ENCODE results near the gene DNAJC6.

Gene DNAJC6

DNA sequence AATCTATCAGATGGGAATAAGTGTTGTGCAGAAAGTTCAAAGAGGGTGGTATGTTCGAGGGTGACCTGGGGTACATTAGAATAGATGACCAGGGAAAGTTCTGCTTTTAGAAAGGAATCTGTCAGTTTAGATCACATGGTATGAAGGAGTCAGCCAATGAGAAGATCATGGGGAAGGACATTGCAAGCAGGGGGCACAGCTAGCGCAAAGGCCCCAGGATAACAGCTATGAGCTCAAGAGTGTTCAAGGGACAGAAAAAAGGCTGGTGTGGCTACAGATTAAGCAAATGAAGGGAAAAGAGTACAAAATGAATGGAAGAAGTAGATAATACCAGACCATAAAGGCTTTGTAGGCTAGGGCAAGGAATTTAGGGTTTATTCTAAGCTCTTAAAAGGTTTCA lies 119.7 kb downstream of the DNAJC6 start:
- no peak overlapping the region for H3K9ac ChIP-seq (ENCODE audit: low read length)
- no peak overlapping the region for H3K4me3 ChIP-seq (ENCODE audit: low read length)
- no peaks in the 10 kb centered on the region for H3K4me1 ChIP-seq (ENCODE audit: control insufficient read depth, insufficient read depth, low read length)
- no peaks in the 10 kb centered on the region for H3K9me3 ChIP-seq (ENCODE audit: control insufficient read depth, low read length)
- no peaks in the 10 kb centered on the region for H3K27me3 ChIP-seq (ENCODE audit: control insufficient read depth, insufficient read depth, low read length)
- peaks cover 13% of the 10 kb centered on the region for H3K36me3 ChIP-seq (ENCODE audit: control insufficient read depth, insufficient read depth, low read length)

DNA sequence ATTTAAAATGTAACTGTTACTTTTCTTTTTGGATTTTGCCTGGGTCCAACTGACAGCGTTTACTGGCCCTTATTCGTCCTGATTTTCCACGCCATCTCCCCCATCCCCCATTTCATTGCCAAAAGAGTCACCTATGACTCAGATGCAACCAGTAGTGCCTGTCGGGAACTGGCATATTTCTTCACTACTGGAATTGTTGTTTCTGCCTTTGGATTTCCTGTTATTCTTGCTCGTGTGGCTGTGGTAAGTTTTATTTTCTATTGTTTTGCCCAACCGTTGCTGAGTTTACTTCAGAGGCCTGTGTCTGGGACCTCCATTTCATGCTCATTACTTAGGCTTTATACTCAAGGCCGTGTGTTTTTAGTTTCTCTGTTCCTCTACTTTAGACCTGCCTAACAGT lies 120.5 kb downstream of the DNAJC6 start:
- no peak overlapping the region for H3K4me3 ChIP-seq (ENCODE audit: low read length)
- no peaks in the 10 kb centered on the region for H3K27me3 ChIP-seq (ENCODE audit: control insufficient read depth, insufficient read depth, low read length)
- H3K36me3 ChIP-seq (ENCODE audit: control insufficient read depth, insufficient read depth, low read length) = peaks cover 13% of the 10 kb centered on the region
- no peak overlapping the region for H3K9ac ChIP-seq (ENCODE audit: low read length)
- H3K9me3 ChIP-seq (ENCODE audit: control insufficient read depth, low read length) = no peaks in the 10 kb centered on the region
- H3K4me1 ChIP-seq (ENCODE audit: control insufficient read depth, insufficient read depth, low read length) = no peaks in the 10 kb centered on the region

DNA sequence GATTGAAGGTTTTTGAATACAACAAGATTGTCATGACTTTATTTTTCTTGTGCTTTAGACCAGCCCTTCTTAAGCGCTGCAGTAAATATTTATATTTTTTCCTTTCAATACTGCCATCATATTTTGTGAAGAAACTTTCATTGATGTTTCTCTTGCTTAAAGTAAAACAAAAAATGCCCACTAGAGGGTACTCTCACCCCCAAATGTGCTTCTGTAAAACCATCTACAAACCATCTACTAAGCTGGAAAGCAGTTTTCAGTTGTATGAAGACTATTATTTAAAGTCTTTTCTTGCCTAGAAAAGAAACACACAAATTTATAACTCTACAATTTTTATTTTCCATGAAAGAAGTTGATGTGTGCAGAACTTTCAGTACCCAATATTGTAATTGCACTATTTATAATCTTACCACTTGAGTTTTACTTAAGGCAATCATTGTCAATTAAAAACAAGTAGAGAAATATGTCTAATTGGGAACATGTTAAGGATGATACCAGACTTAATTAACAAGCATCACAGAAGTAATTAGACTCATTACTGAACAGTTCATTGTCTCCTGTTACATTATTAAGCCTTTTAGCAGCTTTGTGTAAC lies 121.9 kb downstream of the DNAJC6 start:
- peaks cover 4% of the 10 kb centered on the region for H3K36me3 ChIP-seq (ENCODE audit: control insufficient read depth, insufficient read depth, low read length)
- H3K9ac ChIP-seq (ENCODE audit: low read length) = no peak overlapping the region
- H3K4me3 ChIP-seq (ENCODE audit: low read length) = no peak overlapping the region
- no peaks in the 10 kb centered on the region for H3K27me3 ChIP-seq (ENCODE audit: control insufficient read depth, insufficient read depth, low read length)
- no peaks in the 10 kb centered on the region for H3K4me1 ChIP-seq (ENCODE audit: control insufficient read depth, insufficient read depth, low read length)
- no peaks in the 10 kb centered on the region for H3K9me3 ChIP-seq (ENCODE audit: control insufficient read depth, low read length)

DNA sequence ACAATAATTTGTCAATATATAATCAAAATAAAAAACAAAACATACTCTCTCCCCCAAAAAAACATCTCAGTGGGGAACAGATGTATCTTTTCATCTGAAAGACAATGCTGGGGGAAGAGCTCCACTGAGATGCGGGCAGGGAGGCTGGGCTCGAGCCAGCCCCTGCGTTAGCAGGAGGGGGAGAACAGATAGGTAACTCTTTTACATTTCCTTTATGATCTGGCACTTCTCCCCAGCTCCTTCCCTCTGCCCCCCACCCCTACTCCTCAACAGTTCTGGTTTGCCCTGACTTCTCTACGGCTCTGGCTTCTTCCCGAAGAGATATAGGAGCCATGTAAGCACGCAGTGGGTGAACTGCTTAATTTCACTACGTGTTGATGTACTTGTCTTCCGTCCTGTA lies 123.6 kb downstream of the DNAJC6 start:
- H3K4me1 ChIP-seq (ENCODE audit: control insufficient read depth, insufficient read depth, low read length) = no peaks in the 10 kb centered on the region
- H3K9me3 ChIP-seq (ENCODE audit: control insufficient read depth, low read length) = no peaks in the 10 kb centered on the region
- H3K36me3 ChIP-seq (ENCODE audit: control insufficient read depth, insufficient read depth, low read length) = peaks cover 4% of the 10 kb centered on the region
- no peak overlapping the region for H3K4me3 ChIP-seq (ENCODE audit: low read length)
- no peak overlapping the region for H3K9ac ChIP-seq (ENCODE audit: low read length)
- H3K27me3 ChIP-seq (ENCODE audit: control insufficient read depth, insufficient read depth, low read length) = no peaks in the 10 kb centered on the region

DNA sequence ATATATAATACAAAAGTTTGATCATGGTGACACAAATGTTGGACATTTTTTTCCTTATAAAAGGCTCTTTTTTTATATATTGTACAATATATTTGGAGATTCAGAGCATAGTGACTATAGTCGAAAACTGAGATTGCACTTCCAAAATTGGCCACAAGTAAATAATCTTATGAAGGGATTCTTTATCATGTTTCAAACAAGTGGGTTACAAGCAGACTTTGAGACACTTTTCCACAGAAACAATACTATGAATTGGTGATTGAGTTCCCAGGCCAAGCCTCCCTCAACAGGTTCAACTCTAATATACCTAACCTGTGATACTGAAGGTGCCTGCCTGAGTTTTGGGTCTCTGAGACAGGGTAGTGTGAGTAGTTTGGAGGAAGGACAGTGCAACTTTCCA lies 124.9 kb downstream of the DNAJC6 start:
- Histone ChIP-seq H3K4me3 (ENCODE audit: low read length) (no peak overlapping the region), H3K4me1 (ENCODE audit: control insufficient read depth, insufficient read depth, low read length) (no peaks in the 10 kb centered on the region), H3K9me3 (ENCODE audit: control insufficient read depth, low read length) (no peaks in the 10 kb centered on the region), H3K27me3 (ENCODE audit: control insufficient read depth, insufficient read depth, low read length) (no peaks in the 10 kb centered on the region), H3K9ac (ENCODE audit: low read length) (no peak overlapping the region), H3K36me3 (ENCODE audit: control insufficient read depth, insufficient read depth, low read length) (peaks cover 4% of the 10 kb centered on the region)

DNA sequence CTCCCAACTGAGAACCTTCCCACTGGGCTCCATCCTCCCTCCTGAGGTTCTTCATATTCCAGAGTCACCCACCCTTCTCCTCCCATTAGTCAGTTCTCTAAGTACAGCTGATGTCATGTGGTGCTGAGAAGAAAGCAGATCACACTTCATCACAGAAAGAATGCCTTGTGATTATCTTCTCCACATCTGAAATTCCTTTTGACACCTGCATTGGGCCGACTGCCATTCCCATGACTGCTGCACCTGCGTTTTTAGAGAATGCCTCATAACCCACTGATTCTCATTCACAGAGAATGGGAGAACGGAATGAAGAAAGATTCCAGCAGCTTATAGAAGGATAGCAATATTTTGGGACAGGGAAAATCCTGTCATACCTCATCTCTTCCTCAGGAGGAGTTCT lies 125.4 kb downstream of the DNAJC6 start:
- no peak overlapping the region for H3K9ac ChIP-seq (ENCODE audit: low read length)
- no peaks in the 10 kb centered on the region for H3K27me3 ChIP-seq (ENCODE audit: control insufficient read depth, insufficient read depth, low read length)
- no peaks in the 10 kb centered on the region for H3K4me1 ChIP-seq (ENCODE audit: control insufficient read depth, insufficient read depth, low read length)
- no peaks in the 10 kb centered on the region for H3K9me3 ChIP-seq (ENCODE audit: control insufficient read depth, low read length)
- H3K4me3 ChIP-seq (ENCODE audit: low read length) = no peak overlapping the region
- H3K36me3 ChIP-seq (ENCODE audit: control insufficient read depth, insufficient read depth, low read length) = peaks cover 4% of the 10 kb centered on the region

DNA sequence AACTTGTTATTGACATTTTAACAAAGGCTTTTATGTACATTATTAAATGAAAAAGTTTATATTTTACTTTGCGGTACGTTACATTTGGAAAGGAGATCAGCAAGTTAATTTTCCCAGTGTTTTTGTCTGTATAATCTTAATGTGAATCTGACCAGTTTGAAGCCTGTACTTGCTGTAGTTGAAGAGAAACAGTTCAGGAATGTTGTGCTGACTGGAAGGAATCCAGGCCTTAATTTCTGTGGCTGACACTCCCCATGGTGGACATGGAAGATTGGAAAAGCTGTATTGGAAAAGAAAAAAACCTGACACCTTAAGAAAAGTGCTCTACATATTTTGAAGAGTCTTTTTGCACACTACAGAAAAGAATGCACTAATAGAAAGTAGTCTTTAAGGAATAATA lies 126.6 kb downstream of the DNAJC6 start:
- H3K27me3 ChIP-seq (ENCODE audit: control insufficient read depth, insufficient read depth, low read length) = no peaks in the 10 kb centered on the region
- H3K4me1 ChIP-seq (ENCODE audit: control insufficient read depth, insufficient read depth, low read length) = no peaks in the 10 kb centered on the region
- no peak overlapping the region for H3K4me3 ChIP-seq (ENCODE audit: low read length)
- H3K9ac ChIP-seq (ENCODE audit: low read length) = no peak overlapping the region
- peaks cover 4% of the 10 kb centered on the region for H3K36me3 ChIP-seq (ENCODE audit: control insufficient read depth, insufficient read depth, low read length)
- no peaks in the 10 kb centered on the region for H3K9me3 ChIP-seq (ENCODE audit: control insufficient read depth, low read length)

DNA sequence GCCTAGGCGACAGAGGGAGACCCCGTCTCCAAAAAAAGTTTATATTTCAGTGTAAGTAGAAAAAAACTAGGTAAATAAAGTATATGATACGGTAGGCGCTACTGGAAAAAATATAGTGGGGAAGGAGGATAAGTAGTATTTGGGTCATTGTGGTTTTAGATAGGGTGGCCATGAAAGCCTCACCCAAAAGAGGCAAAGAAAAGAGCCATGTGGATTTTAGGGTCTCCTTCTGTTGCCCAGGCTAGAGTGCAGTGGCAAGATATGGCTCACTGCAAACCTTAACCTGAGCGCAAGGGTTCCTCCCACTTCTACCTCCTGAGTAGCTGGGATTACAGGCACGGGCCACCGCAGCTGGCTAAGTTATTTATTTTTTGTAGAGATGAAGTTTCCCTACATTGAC lies 128.3 kb downstream of the DNAJC6 start:
- Histone ChIP-seq H3K36me3 (ENCODE audit: control insufficient read depth, insufficient read depth, low read length) (peaks cover 4% of the 10 kb centered on the region), H3K4me3 (ENCODE audit: low read length) (no peak overlapping the region), H3K9me3 (ENCODE audit: control insufficient read depth, low read length) (no peaks in the 10 kb centered on the region), H3K27me3 (ENCODE audit: control insufficient read depth, insufficient read depth, low read length) (no peaks in the 10 kb centered on the region), H3K4me1 (ENCODE audit: control insufficient read depth, insufficient read depth, low read length) (no peaks in the 10 kb centered on the region), H3K9ac (ENCODE audit: low read length) (no peak overlapping the region)

DNA sequence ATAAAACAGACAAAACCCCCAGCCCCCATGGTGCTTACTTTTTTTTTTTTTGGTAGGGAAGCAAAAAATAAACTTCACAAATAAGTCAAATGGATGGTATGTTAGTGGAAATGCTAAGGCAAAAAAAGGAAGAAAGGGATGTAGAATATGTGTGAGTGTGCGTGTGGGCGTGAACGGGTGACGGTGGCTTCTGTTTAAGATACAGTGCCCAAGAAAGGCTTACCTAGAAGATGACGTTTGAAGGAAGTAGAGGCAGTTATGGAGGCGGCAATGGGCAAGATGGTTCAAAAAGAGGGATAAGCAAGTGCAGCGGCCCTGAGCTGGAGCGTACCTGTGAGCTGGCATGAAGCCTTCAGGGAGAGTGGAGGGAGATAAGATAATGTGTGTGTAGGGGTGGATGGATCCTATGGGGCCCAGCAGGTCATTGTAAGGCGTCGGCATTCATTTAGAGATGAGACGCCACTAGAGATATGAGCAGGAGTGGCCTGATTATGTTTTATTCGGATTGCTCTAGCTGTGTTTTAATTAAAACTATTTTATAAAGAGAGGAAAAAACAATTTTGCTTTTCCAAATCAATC lies 131.1 kb downstream of the DNAJC6 start:
- Histone ChIP-seq H3K9ac (ENCODE audit: low read length) (no peak overlapping the region), H3K4me1 (ENCODE audit: control insufficient read depth, insufficient read depth, low read length) (no peaks in the 10 kb centered on the region), H3K4me3 (ENCODE audit: low read length) (no peak overlapping the region), H3K9me3 (ENCODE audit: control insufficient read depth, low read length) (no peaks in the 10 kb centered on the region), H3K27me3 (ENCODE audit: control insufficient read depth, insufficient read depth, low read length) (no peaks in the 10 kb centered on the region), H3K36me3 (ENCODE audit: control insufficient read depth, insufficient read depth, low read length) (no peaks in the 10 kb centered on the region)

DNA sequence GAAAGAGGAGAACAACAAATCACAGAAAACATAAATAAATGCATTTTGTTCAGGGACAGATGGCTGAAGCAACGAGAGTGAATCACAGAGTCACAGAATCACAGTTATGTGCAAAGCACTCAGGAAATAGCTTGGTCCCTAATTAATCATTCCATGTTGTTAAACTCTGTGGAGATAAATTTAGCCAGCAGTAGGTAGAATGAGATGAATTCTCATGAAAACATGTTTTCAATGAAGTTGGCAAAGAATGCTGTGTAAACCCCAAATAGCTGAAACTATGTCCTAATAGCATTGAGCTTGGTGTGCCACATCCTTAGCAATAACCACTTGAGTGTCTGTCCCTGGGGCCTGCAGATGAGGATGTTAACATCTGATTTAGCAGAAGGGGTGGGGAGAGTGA lies 131.6 kb downstream of the DNAJC6 start:
- Histone ChIP-seq H3K9ac (ENCODE audit: low read length) (no peak overlapping the region), H3K4me1 (ENCODE audit: control insufficient read depth, insufficient read depth, low read length) (no peaks in the 10 kb centered on the region), H3K9me3 (ENCODE audit: control insufficient read depth, low read length) (no peaks in the 10 kb centered on the region), H3K4me3 (ENCODE audit: low read length) (no peak overlapping the region), H3K36me3 (ENCODE audit: control insufficient read depth, insufficient read depth, low read length) (no peaks in the 10 kb centered on the region), H3K27me3 (ENCODE audit: control insufficient read depth, insufficient read depth, low read length) (no peaks in the 10 kb centered on the region)

DNA sequence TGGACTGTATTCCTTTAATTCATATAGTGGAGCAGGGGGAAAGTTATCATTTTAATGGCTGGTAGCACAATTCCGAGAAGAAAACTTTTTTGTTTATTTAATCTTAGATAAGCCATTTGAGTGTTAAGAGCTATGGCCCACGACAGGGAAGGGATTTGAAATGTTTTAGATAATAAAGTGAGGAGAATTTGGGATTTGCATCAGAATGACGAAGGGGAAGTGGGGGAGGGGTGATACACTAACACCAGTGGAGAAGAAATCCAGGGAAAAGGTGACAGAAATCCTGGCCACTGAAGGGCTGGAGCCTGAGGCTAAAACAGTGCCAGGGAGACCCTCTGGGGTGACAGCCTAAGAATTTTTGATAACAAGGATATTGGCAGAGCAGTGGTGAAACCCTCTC lies 132.1 kb downstream of the DNAJC6 start:
- H3K9ac ChIP-seq (ENCODE audit: low read length) = no peak overlapping the region
- no peaks in the 10 kb centered on the region for H3K27me3 ChIP-seq (ENCODE audit: control insufficient read depth, insufficient read depth, low read length)
- H3K36me3 ChIP-seq (ENCODE audit: control insufficient read depth, insufficient read depth, low read length) = no peaks in the 10 kb centered on the region
- no peaks in the 10 kb centered on the region for H3K4me1 ChIP-seq (ENCODE audit: control insufficient read depth, insufficient read depth, low read length)
- H3K9me3 ChIP-seq (ENCODE audit: control insufficient read depth, low read length) = no peaks in the 10 kb centered on the region
- no peak overlapping the region for H3K4me3 ChIP-seq (ENCODE audit: low read length)

DNA sequence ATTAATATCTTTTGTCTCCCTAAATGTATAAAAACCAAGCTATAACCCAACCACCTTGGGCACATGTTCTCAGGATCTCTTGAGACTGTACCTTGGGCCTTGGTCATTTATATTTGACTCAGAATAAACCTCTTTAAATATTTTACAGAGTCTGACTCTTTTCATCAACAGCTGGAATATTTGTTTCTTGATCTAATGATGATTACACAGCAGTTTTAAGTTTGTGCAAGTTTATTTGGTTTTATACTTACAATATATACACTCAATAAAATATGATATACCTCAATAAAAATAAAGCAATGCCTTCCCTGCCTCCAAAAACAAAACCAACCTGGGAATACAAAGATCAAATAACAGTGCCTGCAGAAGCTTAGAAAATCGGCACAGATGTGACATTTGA lies 133.1 kb downstream of the DNAJC6 start:
- Histone ChIP-seq H3K9ac (ENCODE audit: low read length) (no peak overlapping the region), H3K4me3 (ENCODE audit: low read length) (no peak overlapping the region), H3K4me1 (ENCODE audit: control insufficient read depth, insufficient read depth, low read length) (no peaks in the 10 kb centered on the region), H3K9me3 (ENCODE audit: control insufficient read depth, low read length) (no peaks in the 10 kb centered on the region), H3K27me3 (ENCODE audit: control insufficient read depth, insufficient read depth, low read length) (no peaks in the 10 kb centered on the region), H3K36me3 (ENCODE audit: control insufficient read depth, insufficient read depth, low read length) (no peaks in the 10 kb centered on the region)

DNA sequence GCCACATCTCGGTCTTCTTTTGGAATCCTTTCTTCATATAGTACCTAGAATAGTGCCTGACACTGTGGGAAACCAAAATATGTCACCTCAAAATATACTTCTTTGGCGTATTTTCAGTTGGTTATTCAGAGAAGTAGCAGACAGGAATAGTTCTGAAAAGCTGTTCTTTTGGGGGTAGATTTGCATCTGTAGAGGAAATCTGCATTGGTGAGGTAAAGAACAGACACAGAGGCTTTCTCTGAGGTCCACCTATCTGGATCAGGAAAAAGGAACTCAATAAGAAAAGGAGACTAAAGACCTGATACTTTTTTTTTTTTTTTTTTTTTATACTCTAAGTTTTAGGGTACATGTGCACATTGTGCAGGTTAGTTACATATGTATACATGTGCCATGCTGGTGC lies 134.3 kb downstream of the DNAJC6 start:
- Histone ChIP-seq H3K4me1 (ENCODE audit: control insufficient read depth, insufficient read depth, low read length) (no peaks in the 10 kb centered on the region), H3K9me3 (ENCODE audit: control insufficient read depth, low read length) (no peaks in the 10 kb centered on the region), H3K27me3 (ENCODE audit: control insufficient read depth, insufficient read depth, low read length) (no peaks in the 10 kb centered on the region), H3K36me3 (ENCODE audit: control insufficient read depth, insufficient read depth, low read length) (no peaks in the 10 kb centered on the region), H3K9ac (ENCODE audit: low read length) (no peak overlapping the region), H3K4me3 (ENCODE audit: low read length) (no peak overlapping the region)
